Stimulated activated CD4-positive, alpha-beta T cell treated with anti-CD3 and anti-CD28 coated beads, Interleukin-4, amount 100 ng/mL, for 1 hour (primary cell): ENCODE data around the gene MCM7.
"Not testable (repeated sequence)": the region's sequence is repeated elsewhere in the genome, so short reads cannot be mapped to it uniquely, and the experiment has no call there.

Source experiments
- DNase-seq: peaks from one replicate; pipeline ENCODE4 v3.0.0-alpha.2; 2020

The MCM7 gene

GRCh38 chr7:100101016-100101862, at the start of gene MCM7, which contains the start of gene AP4M1:
MCM7 (minus strand) TSS chr7:100101397; CDS start chr7:100101294, 103 bp downstream.
AP4M1 (plus strand) TSS chr7:100101643; CDS start chr7:100101715, 72 bp downstream.
- DNase-seq = peak; percentile 95

GRCh38 chr7:100148559-100149328, 47.5 kb upstream of the MCM7 start, which contains the start of gene LAMTOR4:
LAMTOR4 (plus strand) TSS chr7:100148918; CDS start chr7:100148973, 55 bp downstream.
- DNase-seq = peak; percentile 95

GRCh38 chr7:100148225-100148558, 47.0 kb upstream of the MCM7 start:
- DNase-seq = no peak

- DNase-seq = no peak
These were observed 46.1 kb upstream of the MCM7 start for GRCh38 chr7:100147278-100147677.

GRCh38 chr7:100146350-100146749, 45.2 kb upstream of the MCM7 start:
- not testable (repeated sequence) for DNase-seq

GRCh38 chr7:100142461-100142860, 41.3 kb upstream of the MCM7 start:
- DNase-seq = no peak

- DNase-seq = no peak
These were observed 40.4 kb upstream of the MCM7 start for GRCh38 chr7:100141555-100141949.

GRCh38 chr7:100137851-100138760, 36.9 kb upstream of the MCM7 start:
- no peak for DNase-seq

GRCh38 chr7:100132697-100133151, 31.5 kb upstream of the MCM7 start:
- DNase-seq = peak; percentile 65

GRCh38 chr7:100132126-100132525, 30.9 kb upstream of the MCM7 start:
- no peak for DNase-seq

- DNase-seq = peak; percentile 83
These were observed 29.6 kb upstream of the MCM7 start for GRCh38 chr7:100130608-100131453.

GRCh38 chr7:100130220-100130607, 29.0 kb upstream of the MCM7 start:
- not testable (repeated sequence) for DNase-seq

- DNase-seq = no peak
These were observed 27.4 kb upstream of the MCM7 start for GRCh38 chr7:100128637-100128963.

GRCh38 chr7:100127866-100128636, 26.9 kb upstream of the MCM7 start:
- no peak for DNase-seq

GRCh38 chr7:100126931-100127865, 26.0 kb upstream of the MCM7 start, which contains the start of gene MBLAC1:
MBLAC1 (plus strand) TSS chr7:100126967; CDS start chr7:100127396, 429 bp downstream.
- DNase-seq = peak; percentile 88

GRCh38 chr7:100126239-100126930, 25.2 kb upstream of the MCM7 start:
- DNase-seq = no peak

- DNase-seq = no peak
These were observed 23.4 kb upstream of the MCM7 start for GRCh38 chr7:100124301-100125230.

- no peak for DNase-seq
These were observed 21.4 kb upstream of the MCM7 start for GRCh38 chr7:100122568-100122967.
